Stimulated activated CD4-positive, alpha-beta T cell treated with anti-CD3 and anti-CD28 coated beads, Interleukin-1b, Interleukin-23, amount 100 ng/mL, for 4 hours (primary cell): Measurements from ENCODE around the gene TMIGD3.
"Not testable (repeated sequence)": the region's sequence is repeated elsewhere in the genome, so short reads cannot be mapped to it uniquely, and the experiment has no call there.

Experiments used
- DNase-seq, 2 donors: peaks; one replicate each; pipeline ENCODE4 v3.0.0-alpha.2; 2020; ENCODE audit warnings: low read depth in 2 of 2

TMIGD3 gene

GRCh38 chr1:111503585-111504060, at the start of gene TMIGD3, which contains the start of gene ADORA3:
Gene TMIGD3, minus strand, starts transcription at chr1:111503633. Its CDS starts 279 bp downstream, at chr1:111503354.
Gene ADORA3, minus strand, starts transcription at chr1:111503633. Its CDS starts 279 bp downstream, at chr1:111503354.
- DNase-seq, result no peak

DNA sequence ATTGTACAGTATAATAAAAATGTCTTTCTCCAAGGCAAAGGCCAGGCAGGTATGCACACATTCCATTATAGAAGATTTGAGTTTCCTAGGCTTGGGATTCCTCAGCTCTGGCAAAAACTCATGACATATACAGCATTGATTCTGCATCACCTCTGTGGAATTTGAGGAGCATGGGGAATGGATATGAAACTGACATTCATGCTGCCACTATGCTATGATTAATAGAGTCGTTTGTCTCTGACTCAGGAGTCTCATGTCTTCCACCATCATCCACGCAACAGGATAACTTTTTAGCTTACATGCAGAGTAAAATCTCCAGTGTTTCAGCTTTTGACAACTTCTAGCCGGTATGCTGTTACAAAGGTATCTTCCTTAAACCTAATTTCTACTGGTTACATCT, 49.8 kb upstream of the TMIGD3 start:
- DNase-seq, result no peak

- DNase-seq, result no peak
These were observed 49.2 kb upstream of the TMIGD3 start for GRCh38 chr1:111552587-111552986.

GRCh38 chr1:111551623-111552411, 48.4 kb upstream of the TMIGD3 start:
- no peak for DNase-seq

DNA sequence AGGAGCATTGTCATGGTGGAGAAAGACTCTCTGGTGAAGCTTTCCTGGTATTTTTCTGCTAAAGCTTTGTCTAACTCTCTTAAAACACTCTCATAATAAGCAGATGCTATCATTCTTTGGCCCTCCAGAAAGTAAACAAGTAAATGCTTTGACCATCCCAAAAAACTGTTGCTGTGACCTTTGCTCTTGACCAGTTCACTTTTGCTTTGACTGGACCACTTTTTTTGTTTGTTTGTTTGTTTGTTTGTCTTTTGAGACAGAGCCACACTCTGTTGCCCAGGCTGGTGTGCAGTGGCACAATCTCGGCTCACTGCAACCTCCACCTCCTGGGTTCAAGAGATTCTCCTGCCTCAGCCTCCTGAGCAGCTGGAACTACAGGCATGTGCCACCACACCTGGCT, 44.4 kb upstream of the TMIGD3 start:
- not testable (repeated sequence) for DNase-seq

DNA sequence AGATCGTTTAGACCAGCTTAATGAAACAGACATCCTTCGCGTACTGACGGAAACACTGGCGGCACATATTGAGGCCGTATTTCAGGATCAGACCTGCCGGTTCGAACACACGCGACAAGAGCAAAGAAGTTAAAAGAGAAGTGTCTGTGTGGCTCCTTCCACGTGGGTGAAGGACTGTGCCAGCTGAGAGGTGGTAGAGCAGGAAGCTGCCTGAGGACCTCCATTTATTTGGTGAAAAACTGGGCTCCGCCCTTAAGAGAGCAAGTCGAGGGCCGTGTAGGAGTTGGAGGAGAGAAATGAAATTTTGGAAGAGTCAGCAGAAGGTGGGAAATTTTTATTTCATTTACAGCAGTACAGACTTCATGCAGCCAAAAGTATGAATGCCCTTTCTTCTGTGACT, 38.8 kb upstream of the TMIGD3 start:
- DNase-seq, result no peak

DNA sequence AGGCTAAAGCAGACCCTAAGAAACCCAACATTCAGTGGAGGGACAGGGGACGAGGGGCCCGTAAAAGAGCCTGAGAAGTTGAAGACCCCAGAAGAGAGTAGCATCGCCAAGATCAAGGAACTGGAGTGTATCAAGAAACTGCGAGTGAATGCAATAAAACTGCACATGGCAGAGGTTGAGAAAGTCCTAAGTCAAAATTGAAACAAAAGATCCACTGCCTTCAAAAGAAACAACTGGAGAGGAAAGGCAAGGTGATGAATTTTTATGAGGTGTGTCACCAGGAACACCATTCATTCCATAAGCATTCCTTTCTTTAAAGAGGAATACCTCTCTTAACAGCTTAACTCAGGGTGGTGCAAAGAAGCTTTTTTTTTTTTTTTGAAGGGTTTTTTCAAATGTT, 38.3 kb upstream of the TMIGD3 start:
- no peak for DNase-seq

DNA sequence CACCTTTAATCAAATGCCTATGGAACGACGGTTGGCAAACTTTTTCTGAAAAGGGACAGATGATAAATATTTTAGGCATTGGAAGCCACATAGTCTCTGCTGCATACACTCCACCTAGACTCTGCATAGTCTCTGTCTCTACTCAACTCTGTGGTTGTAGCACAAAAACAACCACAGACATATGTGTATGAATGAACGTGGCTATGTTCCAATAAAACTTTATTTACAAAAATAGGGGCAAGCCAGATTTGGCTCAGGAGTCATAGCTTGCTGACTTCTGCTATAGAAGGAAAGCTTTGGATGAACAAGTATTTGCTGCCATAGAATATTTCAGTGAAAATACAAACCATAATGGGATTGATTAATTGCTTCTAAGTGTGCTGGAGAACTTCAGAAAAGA, 37.5 kb upstream of the TMIGD3 start:
- no peak for DNase-seq

DNA sequence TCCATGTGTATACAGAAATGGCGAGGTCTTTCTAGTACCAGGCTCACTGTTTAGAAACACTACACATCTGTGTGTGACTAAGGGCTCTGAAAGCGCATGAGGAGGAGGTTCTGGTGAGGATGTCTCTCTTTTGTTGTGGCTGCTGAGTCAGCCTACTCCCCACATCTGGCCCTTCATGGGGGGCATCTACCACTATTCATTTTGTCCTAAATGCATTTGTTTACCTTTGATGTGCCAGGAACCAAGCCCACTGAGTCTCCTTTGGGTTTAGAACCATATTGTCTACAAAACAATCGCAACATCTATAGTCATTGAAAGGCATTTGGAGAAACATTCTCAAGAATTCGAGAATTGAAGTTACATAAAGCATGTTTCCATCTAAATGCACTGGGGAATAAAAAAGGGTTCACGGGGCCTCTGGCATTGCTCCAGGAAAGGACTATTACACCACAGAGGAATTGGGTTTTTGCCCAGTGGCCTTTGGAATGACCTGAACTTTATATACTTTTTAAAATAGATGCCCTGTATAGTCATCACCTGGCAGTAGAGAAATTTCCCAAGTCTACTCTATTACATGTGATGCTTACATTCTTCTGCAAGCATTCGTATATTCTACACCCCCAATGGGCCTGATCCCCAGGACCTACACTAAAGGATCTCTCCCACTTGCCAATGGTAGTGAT, 35.1 kb upstream of the TMIGD3 start:
- DNase-seq, result no peak

DNA sequence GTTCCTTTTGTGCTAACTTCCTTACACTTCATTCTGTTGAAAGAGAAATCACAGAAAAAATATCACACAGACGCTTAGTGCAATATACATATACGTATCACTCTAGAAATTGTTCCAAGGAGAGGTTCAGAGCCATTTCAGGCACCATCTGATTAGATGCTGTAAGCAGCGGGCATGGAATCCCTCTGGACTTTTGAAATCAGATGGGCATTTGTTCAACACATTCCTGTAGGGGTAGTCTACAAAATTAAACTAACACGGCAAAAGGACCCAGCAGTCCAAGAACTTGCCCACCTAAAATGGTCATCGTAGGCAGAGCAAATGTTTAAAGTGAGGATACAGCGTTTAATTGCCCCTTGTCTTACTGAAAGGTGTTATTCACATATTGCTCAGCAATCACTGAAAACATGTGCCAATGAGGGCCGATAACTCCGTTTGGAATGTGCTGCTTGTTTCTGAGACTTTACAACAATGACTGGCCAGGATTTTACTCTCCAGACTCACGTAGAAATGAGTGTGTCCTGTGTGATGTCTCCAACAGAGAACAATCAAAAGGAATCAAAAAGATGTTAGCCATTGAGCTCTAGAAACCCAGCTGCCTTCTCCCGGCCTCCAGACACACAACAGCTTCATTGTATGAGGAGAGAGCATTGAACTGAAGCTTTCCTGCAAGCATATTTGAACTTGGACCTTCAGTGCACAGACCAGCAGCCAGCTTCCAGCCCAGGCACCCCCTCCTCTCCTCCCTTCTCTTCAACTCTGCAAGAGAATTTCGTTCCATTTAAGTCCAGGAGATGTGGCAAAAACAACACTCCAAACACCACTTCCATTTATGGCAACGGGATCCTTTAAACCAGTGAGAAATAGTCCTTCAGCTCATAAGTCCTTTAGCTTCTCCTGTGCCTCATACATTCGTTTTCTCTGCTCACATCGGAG, 32.1 kb upstream of the TMIGD3 start:
- DNase-seq, result no peak

DNA sequence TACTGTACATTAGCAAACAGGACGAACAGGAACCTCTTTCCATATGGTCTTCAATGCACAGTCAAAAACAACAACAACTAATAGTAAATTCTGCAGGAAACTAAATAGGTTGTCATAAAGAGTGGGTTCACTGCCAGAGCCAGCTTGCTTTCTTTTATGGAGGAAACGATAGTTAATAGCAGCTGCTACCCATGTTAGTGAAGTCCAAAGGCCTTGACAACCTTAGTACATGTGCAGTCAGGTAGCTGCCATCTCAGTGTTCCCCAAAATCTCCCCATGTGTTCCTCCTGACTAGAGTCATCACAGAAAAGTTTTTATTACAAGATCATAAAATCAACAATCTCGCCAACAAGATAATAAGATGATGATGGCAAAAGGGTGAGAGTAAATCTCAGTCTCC, 16.6 kb upstream of the TMIGD3 start:
- no peak for DNase-seq

DNA sequence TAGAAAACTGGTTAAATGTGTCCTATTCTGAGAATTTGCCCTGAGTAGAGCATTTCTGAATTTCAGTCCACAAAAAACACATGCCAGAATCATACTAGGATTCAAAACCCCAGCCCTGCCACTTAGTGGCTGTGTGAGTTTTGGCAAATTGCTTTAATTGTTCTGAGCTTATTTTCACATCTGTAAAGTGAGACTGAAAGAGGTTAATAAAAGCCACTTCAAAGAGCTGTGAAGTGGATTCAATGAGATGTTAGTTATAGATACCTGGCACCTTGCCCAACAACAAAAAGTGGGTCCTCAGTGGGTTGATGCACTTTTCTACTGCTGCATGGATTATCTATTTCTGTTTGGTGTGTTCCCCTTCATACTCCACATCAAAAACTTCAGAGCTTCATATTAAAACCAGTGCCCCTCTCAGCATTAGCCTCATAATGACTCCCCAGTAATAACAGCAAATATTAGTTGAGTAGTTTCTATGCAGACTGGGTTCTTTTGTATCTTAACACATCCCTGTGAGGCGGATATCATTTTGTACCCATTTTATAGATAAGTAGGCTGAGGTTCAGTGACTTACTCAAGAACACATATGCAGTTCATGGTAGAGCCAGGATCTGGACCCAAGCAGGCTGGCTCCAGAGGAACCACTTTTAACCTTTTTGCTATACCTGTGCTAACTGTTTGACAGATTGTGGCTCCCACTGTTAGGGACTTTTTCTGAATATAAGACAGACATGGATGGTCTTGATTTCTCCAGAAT, 14.2 kb upstream of the TMIGD3 start:
- DNase-seq, result peak in 1 of 2 donors; percentile 18

DNA sequence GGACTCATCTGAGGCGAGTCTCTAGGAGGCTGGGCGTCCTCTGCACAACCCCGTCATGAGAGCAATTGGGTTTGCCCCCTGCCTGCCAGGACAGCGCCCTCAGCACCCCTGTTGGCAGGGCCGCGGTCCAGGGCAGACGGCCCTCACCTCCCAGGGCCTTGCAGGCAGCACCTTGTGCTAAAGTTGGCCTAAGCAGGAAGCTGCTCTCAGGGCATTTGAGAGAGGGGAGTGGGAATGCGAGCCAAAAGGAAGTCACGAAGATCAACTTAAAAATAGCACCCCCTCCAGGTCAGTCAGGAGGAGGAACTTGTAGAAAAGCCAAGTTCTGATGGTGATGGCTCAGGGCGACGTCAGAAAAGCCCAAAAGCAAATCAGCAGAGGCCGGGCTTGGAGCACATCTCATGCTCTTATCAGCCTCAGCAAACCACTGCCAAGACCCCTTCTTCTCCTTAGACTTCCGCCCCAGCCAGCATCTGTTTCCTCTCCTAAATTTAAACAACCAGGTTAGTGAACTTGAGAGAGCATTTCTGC, 12.6 kb upstream of the TMIGD3 start:
- no peak for DNase-seq

DNA sequence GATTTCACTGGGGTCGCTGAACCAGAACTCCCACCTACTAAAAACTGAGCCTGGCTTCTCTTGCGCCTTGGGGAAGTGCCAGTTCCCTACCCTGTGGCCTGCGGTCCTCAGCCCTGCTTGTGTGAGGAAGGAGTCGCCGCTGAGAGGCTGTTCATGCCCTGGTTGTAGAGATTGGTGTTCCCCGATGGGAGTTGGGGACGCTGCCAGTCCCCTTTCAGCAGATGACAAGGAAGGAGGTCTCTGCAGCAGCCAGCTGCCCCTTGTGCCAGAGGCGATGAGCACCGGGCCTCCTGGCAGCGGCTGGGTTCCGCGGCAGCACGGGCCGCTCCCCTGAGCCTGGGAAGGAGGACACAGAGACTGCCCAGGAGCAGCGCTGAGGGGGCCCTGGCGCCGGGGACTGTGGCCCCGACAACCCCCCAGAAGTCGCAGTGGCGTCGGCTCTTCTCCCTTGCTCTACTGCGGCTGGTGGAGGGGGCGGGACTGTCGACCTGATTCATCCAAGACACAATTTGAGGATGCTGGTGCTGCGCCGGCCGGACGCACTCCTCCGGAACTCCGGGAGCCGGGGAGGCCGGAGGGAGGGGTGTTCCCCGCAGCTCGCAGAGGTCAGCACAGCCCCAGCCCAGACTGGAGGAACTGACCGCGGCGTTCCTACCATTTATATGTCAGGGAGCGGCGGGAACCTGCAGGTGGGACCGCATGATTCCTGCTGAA, 12.0 kb upstream of the TMIGD3 start:
- no peak for DNase-seq

GRCh38 chr1:111513410-111514020, 10.1 kb upstream of the TMIGD3 start:
- no peak for DNase-seq

GRCh38 chr1:111512931-111513330, 9.5 kb upstream of the TMIGD3 start:
- DNase-seq, result no peak

DNA sequence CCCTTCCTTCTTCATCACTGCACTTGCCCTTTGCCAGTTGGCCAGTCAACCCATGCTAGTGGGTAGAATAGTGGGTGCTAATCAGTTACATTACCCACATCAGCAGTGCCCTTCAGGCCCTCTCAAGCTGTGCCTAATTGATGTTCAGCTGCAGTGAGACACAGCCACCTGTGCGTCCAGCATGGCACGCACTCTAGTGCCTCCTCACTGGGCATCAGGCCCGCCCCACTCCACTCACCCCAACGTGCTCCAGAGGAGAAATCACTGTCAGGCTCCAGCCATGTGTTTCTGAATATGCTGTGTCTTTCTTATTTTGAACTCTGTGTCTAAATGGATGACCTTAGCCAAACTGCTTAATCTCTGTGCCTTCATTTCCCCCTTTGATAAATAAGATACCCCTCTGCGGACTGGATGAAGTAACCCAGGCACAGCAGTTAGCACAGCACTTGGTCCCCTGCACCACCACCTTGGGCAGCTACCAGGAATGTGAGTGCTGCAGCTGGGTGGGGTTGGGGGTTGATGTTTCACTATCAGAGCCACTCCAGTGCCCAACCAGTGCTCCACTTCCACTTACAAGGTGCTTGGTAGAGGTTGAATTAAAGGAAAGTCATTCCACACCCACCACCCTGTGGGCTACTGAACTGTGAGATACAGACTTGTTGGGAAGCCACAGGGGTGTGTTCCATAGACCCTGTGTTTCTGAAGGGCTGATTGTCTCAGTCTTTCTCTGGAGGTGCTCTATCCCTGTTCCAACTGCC, 8.9 kb upstream of the TMIGD3 start:
- no peak for DNase-seq

GRCh38 chr1:111511370-111511769, 7.9 kb upstream of the TMIGD3 start:
- DNase-seq, result no peak

- no peak for DNase-seq
These were observed 6.6 kb upstream of the TMIGD3 start for GRCh38 chr1:111509997-111510375.
